HT-29 (cell line): ENCODE results near the gene EEF2KMT. TPM values are rescaled to one million over a fixed set of nuclear protein-coding genes. Genes with fewer than 3 reads are reported as not detected.
A peak's percentile ranks its signal among the peaks of the same experiment; 100 is the strongest.
"Not testable (repeated sequence)": the region's sequence is repeated elsewhere in the genome, so short reads cannot be mapped to it uniquely, and the experiment has no call there.

ENCODE experiments used
- DNase-seq: peaks from one replicate; pipeline ENCODE4 v3.0.0-alpha.2; 2015; ENCODE audit warnings: low spot score
- total RNA-seq: library from RNA; depleted of rRNA; stranded (reverse); fragments of >200 nt; shearing (Covaris generic); gene quantifications from 2 replicates; pipeline ENCODE4 v1.2.3, GENCODE V29; 2014

Gene EEF2KMT
- total RNA-seq, 1 experiment from 2014 or later, result 37.1 TPM

- DNase-seq, result no peak
Measured at GRCh38 chr16:5070431-5071186, 27.0 kb downstream of the EEF2KMT start.

- no peak for DNase-seq
Measured at GRCh38 chr16:5069854-5070253, 27.7 kb downstream of the EEF2KMT start.

- no peak for DNase-seq
Measured at GRCh38 chr16:5069048-5069447, 28.5 kb downstream of the EEF2KMT start.

GRCh38 chr16:5066511-5066910, 31.1 kb downstream of the EEF2KMT start:
- DNase-seq, result no peak

- no peak for DNase-seq
Measured at GRCh38 chr16:5065813-5066212, 31.8 kb downstream of the EEF2KMT start, which contains the start of gene C16orf89. TSS of gene C16orf89 (minus strand) at chr16:5065956. CDS start at chr16:5065908, 48 bp downstream.

GRCh38 chr16:5065326-5065725, 32.3 kb downstream of the EEF2KMT start:
- no peak for DNase-seq

- no peak for DNase-seq
Measured at GRCh38 chr16:5064915-5065314, 32.7 kb downstream of the EEF2KMT start.

GRCh38 chr16:5062790-5063765, 34.5 kb downstream of the EEF2KMT start:
- DNase-seq, result no peak

GRCh38 chr16:5062051-5062450, 35.5 kb downstream of the EEF2KMT start:
- no peak for DNase-seq

GRCh38 chr16:5060073-5060641, 37.4 kb downstream of the EEF2KMT start:
- no peak for DNase-seq

- DNase-seq, result no peak
Measured at GRCh38 chr16:5059386-5060072, 38.1 kb downstream of the EEF2KMT start.

GRCh38 chr16:5058476-5058875, 39.1 kb downstream of the EEF2KMT start:
- DNase-seq, result no peak

- peak; percentile 41 for DNase-seq
Measured at GRCh38 chr16:5056352-5056751, 41.2 kb downstream of the EEF2KMT start.

GRCh38 chr16:5054876-5055865, 42.4 kb downstream of the EEF2KMT start:
- no peak for DNase-seq

GRCh38 chr16:5046914-5047313, 50.7 kb downstream of the EEF2KMT start:
- no peak for DNase-seq

GRCh38 chr16:5045499-5046115, 52.0 kb downstream of the EEF2KMT start:
- DNase-seq, result no peak

GRCh38 chr16:5044581-5044980, 53.0 kb downstream of the EEF2KMT start:
- DNase-seq, result not testable (repeated sequence)

- no peak for DNase-seq
Measured at GRCh38 chr16:5044011-5044540, 53.5 kb downstream of the EEF2KMT start.

GRCh38 chr16:5042574-5043171, 54.9 kb downstream of the EEF2KMT start:
- DNase-seq, result no peak
